Measurements from ENCODE around the gene SUMF1.

Gene SUMF1

GRCh38 chr3:4466741-4467521 is at the start of gene SUMF1:
Gene SUMF1 (minus strand): TSS chr3:4467269. CDS start chr3:4467245, 24 bp downstream.
- DNase-seq = peak; percentile 75

DNA sequence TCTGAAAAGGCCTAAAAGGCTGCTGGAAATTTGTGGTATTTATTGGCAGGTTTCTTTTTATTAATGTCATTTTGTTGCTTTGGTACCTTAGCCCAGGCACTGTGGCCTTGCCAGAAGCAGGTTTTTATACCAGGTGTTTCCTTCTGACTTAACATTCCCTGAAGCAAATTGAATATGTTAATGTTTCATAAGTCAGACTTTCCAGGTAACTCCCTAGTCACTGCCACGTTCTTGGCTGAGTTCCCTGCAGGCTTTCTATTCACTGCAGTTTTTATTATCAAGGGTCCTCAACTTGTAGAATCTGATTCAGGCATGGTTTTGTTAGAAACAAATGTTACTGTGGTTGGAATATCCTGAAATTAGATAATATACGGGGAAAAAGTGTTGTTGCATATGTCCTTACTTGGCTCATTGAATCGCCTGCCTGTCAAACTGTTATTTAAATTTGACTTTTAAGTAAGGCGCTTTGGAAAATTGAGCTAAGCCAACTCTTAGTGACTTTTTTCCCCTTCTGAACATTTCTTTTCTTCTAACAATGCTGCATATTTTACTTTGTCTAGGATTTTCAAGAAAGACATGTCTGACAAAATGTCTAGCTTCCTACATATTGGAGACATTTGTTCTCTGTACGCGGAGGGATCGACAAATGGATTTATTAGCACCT is 49.0 kb upstream of the SUMF1 start:
- DNase-seq = no peak

DNA sequence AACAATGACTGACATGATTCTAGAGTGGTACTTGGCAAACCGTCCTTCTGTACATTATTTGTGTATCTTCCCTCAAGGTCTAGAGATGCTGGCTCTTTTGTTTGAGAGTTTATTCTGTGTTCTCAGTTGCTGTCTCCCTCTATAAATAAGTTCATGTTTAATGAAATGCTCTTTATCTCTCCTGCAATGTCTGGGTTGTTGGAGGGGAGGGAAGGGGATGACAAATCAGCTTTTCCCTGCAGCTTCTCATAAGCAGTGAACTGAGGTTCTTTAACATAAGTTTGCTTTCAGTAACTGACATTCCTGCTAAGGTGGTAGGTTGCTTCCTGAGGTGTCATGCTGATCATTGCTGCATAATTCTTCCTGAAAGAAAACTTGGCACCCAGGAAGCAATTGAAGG is 47.8 kb upstream of the SUMF1 start:
- DNase-seq = no peak

- DNase-seq = no peak
Measured at GRCh38 chr3:4514321-4514720, 47.3 kb upstream of the SUMF1 start.

GRCh38 chr3:4512895-4513616 is 46.0 kb upstream of the SUMF1 start:
- no peak for DNase-seq

DNA sequence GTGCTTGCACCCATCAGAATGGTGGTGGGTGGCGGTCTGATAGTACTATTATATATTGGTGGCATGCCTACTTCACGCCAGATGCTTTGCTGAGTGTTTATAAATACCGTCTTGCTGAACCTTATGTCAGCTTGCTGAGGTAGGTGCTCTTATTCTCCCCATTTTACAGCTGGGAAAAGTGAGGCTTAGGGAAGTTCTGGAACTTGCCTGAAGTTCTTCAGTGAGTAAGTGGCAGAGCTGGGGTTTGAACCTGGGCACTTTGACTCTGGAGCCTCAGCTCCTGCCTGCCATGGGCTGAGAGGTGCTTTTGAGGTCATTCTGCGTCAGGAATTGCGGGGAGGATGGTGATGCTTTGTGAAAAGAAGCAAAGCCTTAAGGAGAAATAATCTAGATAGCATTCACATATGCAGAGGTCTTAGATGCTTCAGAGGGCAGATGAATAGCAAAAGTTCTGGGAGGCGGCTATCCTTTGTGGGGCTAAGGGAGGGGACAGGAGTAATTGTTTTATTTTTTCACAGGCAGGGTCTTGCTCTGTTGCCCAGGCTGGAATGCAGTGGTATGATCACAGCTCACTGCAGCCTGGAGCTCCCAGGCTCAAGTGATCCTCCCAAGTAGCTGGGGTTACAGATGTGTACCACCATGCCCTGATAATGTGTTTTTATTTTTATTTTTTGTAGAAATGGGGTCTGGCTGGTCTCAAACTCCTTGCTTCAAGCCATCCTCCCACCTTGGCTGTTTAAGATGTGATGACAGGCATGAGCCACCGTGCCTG is 44.6 kb upstream of the SUMF1 start:
- no peak for DNase-seq

DNA sequence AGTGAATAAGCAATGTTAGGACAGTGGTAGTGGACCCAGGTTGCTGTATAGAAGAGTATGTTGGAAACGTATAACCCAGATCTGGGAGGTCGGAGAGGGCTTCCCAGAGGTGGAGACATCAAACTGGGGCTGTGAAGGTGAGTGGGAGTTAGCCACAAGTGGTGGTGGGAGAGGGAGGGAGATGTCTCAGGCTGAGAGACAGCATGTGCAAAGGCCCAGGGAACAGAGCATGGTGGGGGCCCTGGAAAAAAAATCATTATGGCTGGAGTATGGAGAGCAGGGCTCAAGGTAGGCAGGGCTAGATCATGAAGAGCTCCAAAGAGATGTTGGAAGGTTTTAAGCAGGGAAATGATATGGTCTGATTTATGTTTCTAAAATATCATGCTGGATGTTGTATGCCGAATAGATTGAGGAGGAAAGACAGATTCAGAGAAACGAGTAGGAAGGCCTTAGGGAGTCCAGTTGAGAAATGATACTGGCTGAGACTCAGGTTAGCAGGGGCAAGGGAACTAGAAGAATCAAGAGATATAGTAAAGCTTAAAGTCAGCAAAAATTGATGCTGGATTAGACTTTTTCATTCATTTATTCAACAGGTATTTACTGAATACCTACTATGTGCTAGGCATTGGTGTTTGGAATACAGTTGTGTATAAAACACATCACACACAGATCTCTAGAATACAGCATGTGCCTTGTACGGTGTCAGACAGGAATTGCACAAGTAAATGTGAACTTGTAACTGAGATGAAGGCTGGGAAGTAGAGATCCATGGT is 43.1 kb upstream of the SUMF1 start:
- no peak for DNase-seq

DNA sequence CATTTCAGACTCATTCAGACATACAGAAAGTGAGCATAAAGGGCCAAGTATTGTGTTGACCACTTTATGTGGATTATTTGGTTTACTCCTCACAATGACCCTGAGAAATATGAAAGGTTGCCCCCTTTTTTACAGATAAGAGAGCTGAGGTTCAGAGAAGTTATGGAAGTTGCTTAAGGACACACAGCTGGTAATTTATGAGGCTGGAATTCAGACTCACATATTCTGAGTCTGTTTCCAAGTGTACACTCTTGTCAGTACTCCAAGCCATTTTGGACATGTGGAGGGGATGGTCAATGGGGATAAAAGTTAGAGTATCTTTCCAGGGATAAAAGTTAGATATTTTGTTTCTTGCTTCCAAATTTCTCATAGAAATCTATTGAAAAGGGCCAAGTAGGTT is 42.0 kb upstream of the SUMF1 start:
- DNase-seq = no peak

- DNase-seq = no peak
Measured at GRCh38 chr3:4508048-4508981, 41.2 kb upstream of the SUMF1 start.

DNA sequence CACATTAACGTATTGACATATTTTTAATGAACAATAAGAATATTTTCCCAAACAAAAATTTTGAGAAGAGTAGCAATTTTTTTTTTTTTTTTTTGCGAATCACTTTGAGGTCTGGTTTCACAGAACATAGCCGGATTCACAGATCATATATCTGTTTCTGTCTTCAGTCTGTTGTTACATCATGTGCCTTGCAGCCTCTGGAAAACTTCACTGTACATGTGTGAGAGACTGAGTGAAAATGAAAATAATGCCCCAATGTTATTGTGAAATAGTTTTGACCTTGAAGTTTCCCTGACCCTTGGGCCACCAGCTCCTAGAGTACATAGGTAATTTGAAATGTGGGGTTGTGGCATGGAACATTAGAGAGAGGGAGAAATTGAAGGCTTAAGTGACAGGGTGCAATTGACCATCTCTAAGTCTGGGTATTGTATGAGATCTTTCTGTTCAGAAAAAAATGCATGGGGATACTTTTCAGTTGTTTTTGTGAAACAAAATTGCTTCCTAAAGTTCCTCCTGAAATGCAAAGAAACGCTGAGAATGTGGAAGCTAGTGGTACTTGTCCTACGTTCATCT is 40.0 kb upstream of the SUMF1 start:
- no peak for DNase-seq

- no peak for DNase-seq
Measured at GRCh38 chr3:4506559-4507023, 39.5 kb upstream of the SUMF1 start.

GRCh38 chr3:4505688-4506558 is 38.9 kb upstream of the SUMF1 start:
- DNase-seq = no peak

DNA sequence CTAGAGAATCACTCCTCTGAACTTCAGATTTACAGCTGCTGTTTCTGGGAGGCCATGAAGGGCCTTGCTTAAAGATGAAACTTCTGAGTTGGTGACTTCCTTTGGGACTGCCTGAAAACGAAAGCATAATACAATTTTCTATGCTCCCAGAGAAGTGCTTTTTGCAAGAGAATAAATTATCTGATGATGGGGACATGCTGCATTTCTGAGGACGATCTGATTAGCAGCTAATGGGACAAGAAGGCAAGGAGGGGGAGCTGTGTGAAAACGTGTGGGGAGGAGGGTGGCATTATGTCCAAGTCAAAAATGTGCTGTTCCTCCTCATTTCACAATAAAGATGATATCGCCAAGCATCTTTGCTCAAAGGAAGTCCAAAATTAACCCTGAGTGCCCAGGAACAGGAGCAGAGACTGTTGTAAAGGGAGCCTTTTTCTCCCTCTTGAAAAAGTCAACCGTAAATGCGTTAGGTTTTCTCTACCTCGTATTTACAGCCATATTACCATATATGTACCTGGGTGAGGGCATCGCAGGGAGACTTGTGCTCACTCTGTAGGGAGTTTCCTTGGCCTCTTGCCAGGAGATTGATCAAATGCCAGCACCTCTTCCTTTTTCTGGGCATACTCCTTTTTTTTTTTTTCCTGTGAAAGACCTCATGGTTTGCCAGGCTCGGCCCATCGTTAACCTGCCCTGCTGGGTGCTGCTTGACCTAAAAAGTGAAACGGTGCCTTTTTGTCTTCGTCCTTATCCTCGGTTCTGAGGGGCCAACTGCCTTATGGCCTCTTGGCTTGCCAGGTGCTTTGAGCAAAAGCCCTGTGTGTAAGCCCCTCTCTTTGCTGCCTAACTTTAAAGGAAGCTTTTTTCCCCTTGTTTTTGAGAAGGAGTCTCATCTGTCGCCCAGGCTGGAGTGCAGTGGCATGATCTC is 37.5 kb upstream of the SUMF1 start:
- DNase-seq = peak; percentile 67

DNA sequence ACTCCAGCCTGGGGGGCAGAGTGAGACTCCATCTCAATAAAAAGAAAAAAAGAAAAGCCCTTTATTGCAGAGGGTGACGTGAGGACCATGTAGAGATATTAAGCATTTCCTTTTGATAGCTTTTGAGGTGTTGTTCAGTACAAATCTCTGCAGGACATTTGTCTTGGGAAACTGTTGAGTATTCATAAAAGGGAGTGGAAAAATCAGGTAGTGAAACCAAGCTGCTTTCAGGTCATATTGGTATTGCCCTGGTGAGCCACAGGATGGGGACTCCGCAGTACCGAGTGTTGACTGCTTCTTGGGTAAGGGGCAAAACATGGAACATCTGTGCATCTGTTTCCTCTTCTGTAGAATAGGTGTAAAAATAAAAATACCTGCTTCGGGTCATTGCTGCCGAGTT is 36.0 kb upstream of the SUMF1 start:
- DNase-seq = no peak

- no peak for DNase-seq
Measured at GRCh38 chr3:4501927-4502326, 34.9 kb upstream of the SUMF1 start.

DNA sequence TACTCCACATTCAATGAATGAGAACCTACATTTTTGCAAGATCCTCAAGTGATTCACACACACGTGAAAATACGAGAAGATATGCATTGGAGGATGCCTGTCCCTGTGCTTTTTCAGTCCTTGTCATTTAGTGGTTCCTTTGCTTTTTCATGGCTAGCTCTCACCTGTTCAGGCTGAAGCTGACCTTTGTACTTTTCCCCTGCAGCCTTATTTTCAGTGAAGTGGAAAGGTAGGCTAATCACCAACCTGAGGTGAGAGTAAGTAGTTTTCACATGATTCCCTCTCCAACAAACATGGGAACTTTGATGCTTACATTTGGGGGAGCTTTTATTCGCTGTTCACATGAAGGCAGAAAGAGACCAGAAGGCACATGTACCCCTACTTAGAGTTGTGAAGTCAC is 34.4 kb upstream of the SUMF1 start:
- no peak for DNase-seq

GRCh38 chr3:4498446-4498845 is 31.4 kb upstream of the SUMF1 start:
- no peak for DNase-seq

DNA sequence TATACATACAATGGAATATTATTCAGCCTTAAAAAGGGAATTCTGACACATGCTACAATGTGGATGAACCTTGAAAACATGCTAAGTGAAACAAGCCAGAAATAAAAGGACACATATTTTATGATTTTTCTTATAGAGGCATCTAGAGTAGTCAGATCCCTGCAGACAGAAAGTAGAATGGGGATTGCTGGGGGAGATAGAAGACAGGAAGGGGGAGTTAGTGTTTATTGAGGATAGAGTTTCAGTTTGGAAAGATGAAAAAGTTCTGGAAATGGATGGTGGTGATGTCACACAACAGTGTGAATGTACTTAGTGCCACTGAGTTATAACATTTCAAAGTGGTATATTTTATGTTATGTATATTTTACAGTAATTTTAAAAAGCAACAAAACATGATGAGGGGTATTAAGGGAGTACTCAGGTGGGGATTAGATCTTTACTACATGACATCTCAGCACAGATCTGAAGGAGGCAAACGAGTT is 30.8 kb upstream of the SUMF1 start:
- DNase-seq = no peak
